Breast epithelium (tissue), 3 donors: ENCODE data around the gene UMOD.

Source experiments
- POLR2A ChIP-seq: fragments of 450-650 bp; IDR thresholded peaks from one replicate; pipeline ENCODE4 v1.6.1; 2016; ENCODE audit warnings: antibody characterized with exemption, mild to moderate bottlenecking, moderate library complexity
- TF ChIP-seq, protein P1 (sequence below), 3 donors: fragments of 450-650 bp; IDR thresholded peaks; one replicate each; pipeline ENCODE4 v1.5.1; 2016 to 2017; ENCODE audit warnings: antibody characterized with exemption in 3 of 3, mild to moderate bottlenecking in 3 of 3, moderate library complexity in 3 of 3

- TF ChIP-seq, protein P1, sequence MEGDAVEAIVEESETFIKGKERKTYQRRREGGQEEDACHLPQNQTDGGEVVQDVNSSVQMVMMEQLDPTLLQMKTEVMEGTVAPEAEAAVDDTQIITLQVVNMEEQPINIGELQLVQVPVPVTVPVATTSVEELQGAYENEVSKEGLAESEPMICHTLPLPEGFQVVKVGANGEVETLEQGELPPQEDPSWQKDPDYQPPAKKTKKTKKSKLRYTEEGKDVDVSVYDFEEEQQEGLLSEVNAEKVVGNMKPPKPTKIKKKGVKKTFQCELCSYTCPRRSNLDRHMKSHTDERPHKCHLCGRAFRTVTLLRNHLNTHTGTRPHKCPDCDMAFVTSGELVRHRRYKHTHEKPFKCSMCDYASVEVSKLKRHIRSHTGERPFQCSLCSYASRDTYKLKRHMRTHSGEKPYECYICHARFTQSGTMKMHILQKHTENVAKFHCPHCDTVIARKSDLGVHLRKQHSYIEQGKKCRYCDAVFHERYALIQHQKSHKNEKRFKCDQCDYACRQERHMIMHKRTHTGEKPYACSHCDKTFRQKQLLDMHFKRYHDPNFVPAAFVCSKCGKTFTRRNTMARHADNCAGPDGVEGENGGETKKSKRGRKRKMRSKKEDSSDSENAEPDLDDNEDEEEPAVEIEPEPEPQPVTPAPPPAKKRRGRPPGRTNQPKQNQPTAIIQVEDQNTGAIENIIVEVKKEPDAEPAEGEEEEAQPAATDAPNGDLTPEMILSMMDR (IDR thresholded peaks at IDR 0.05): no peak
- TF ChIP-seq POLR2A: no peak
These were observed 42.7 kb downstream of the UMOD start for GRCh38 chr16:20309786-20310185.
